ENCODE results near the gene PLCD3. TPM values are rescaled to one million over a fixed set of nuclear protein-coding genes. Genes with fewer than 3 reads are reported as not detected.

Gene PLCD3
- total and polyA plus RNA-seq, 2 of the 13 experiments (the other 11 are each of a cell fraction or from before 2014, with no cell fraction given), result 11.3 to 39.1 TPM

DNA sequence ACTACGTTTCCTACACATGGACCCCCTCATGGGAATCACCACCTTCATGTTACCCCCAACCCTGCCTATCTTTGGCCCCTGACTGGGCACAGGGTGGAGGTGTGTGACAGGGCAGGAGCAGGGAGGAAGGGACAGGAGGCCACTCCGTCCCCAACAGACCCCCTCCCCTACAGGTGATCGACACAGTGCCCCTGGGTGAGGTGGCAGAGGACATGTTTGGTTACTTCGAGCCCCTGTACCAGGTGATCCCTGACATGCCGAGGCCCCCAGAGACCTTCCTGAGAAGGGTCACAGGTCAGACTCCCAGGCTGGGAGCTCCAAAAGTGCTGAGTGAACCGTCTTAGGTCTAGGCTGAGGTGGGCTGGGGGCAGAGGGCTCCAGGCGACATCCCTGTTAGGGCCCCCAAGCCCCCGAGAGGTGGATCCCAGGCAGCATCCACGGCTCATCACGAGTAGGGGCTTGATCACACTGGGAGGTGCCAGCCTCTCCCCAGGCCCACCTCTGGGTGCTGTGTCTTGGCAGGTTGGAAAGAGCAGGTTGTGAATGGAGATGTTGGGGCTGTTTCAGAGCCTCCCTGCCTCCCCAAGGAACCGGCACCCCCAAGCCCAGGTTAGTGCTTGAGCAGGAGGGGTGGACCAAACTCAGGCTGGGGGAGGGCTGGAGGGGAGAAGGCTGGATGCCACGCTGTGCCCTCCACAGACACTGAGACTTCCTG is 4.7 kb upstream of the PLCD3 start (continued):
- TF ChIP-seq, protein P1, sequence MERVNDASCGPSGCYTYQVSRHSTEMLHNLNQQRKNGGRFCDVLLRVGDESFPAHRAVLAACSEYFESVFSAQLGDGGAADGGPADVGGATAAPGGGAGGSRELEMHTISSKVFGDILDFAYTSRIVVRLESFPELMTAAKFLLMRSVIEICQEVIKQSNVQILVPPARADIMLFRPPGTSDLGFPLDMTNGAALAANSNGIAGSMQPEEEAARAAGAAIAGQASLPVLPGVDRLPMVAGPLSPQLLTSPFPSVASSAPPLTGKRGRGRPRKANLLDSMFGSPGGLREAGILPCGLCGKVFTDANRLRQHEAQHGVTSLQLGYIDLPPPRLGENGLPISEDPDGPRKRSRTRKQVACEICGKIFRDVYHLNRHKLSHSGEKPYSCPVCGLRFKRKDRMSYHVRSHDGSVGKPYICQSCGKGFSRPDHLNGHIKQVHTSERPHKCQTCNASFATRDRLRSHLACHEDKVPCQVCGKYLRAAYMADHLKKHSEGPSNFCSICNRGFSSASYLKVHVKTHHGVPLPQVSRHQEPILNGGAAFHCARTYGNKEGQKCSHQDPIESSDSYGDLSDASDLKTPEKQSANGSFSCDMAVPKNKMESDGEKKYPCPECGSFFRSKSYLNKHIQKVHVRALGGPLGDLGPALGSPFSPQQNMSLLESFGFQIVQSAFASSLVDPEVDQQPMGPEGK (CRISPR knock-in tag; IDR thresholded peaks at IDR 0.05), result 0 out of 2 replicates have a peak, but pooled peaks have one; percentile 7
- TF ChIP-seq, protein P2, sequence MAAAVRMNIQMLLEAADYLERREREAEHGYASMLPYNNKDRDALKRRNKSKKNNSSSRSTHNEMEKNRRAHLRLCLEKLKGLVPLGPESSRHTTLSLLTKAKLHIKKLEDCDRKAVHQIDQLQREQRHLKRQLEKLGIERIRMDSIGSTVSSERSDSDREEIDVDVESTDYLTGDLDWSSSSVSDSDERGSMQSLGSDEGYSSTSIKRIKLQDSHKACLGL (CRISPR knock-in tag; IDR thresholded peaks at IDR 0.05), result no peak
- TF ChIP-seq AGO2 (optimal IDR thresholded peaks at IDR 0.05; ENCODE audit: low read depth, low read length), result peak; percentile 36
- 0 out of 2 replicates have a peak, but pooled peaks have one; percentile 0 for TF ChIP-seq ZNF605 (CRISPR knock-in tag; IDR thresholded peaks at IDR 0.05)
- TF ChIP-seq ZBTB1 (CRISPR knock-in tag; IDR thresholded peaks at IDR 0.05; ENCODE audit: borderline replicate concordance), result no peak
- no peak for TF ChIP-seq HNRNPL (IDR thresholded peaks at IDR 0.05; ENCODE audit: low read depth, low read length)
- TF ChIP-seq, protein P3, sequence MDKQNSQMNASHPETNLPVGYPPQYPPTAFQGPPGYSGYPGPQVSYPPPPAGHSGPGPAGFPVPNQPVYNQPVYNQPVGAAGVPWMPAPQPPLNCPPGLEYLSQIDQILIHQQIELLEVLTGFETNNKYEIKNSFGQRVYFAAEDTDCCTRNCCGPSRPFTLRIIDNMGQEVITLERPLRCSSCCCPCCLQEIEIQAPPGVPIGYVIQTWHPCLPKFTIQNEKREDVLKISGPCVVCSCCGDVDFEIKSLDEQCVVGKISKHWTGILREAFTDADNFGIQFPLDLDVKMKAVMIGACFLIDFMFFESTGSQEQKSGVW (CRISPR knock-in tag; IDR thresholded peaks at IDR 0.05; ENCODE audit: borderline replicate concordance), result no peak
- TF ChIP-seq, protein P4, sequence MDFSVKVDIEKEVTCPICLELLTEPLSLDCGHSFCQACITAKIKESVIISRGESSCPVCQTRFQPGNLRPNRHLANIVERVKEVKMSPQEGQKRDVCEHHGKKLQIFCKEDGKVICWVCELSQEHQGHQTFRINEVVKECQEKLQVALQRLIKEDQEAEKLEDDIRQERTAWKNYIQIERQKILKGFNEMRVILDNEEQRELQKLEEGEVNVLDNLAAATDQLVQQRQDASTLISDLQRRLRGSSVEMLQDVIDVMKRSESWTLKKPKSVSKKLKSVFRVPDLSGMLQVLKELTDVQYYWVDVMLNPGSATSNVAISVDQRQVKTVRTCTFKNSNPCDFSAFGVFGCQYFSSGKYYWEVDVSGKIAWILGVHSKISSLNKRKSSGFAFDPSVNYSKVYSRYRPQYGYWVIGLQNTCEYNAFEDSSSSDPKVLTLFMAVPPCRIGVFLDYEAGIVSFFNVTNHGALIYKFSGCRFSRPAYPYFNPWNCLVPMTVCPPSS (IDR thresholded peaks at IDR 0.05), result no peak
- TF ChIP-seq ZNF207 (IDR thresholded peaks at IDR 0.05; ENCODE audit: borderline replicate concordance), result no peak
